ENCODE data around the gene DLEC1.
A peak's percentile ranks its signal among the peaks of the same experiment; 100 is the strongest.
"Not testable (repeated sequence)": the region's sequence is repeated elsewhere in the genome, so short reads cannot be mapped to it uniquely, and the experiment has no call there.

Gene DLEC1

GRCh38 chr3:38031022-38031994 is 7.7 kb upstream of the DLEC1 start:
- DNase-seq (ENCODE audit: low read depth, low spot score): no peak
- H3K4me3 ChIP-seq (ENCODE audit: low read length): no peak overlapping the region

- no peak overlapping the region for H3K4me3 ChIP-seq (ENCODE audit: low read length)
- DNase-seq (ENCODE audit: low read depth, low spot score): no peak
Measured at GRCh38 chr3:38032328-38032865, 6.6 kb upstream of the DLEC1 start.

GRCh38 chr3:38033586-38033985 is 5.4 kb upstream of the DLEC1 start:
- not testable (repeated sequence) for DNase-seq (ENCODE audit: low read depth, low spot score); H3K4me3 ChIP-seq (ENCODE audit: low read length)

GRCh38 chr3:38034335-38034734 is 4.7 kb upstream of the DLEC1 start:
- not testable (repeated sequence) for H3K4me3 ChIP-seq (ENCODE audit: low read length)

GRCh38 chr3:38036286-38036685 is 2.7 kb upstream of the DLEC1 start:
- H3K4me3 ChIP-seq (ENCODE audit: low read length): no peak overlapping the region
- no peak for DNase-seq (ENCODE audit: low read depth, low spot score)

More at GRCh38 chr3:38034335-38034734, 4.7 kb upstream of the DLEC1 start:
- DNase-seq (ENCODE audit: low read depth, low spot score): not testable (repeated sequence)

GRCh38 chr3:38036906-38037305 is 2.1 kb upstream of the DLEC1 start:
- DNase-seq (ENCODE audit: low read depth, low spot score): no peak
- H3K4me3 ChIP-seq (ENCODE audit: low read length): no peak overlapping the region

- peak overlapping the region; percentile 62 for H3K4me3 ChIP-seq (ENCODE audit: low read length)
- no peak for DNase-seq (ENCODE audit: low read depth, low spot score)
Measured at GRCh38 chr3:38038447-38038911, 529 bp upstream of the DLEC1 start.

GRCh38 chr3:38039899-38040261 is 872 bp downstream of the DLEC1 start:
- no peak for DNase-seq (ENCODE audit: low read depth, low spot score)
- H3K4me3 ChIP-seq (ENCODE audit: low read length): peak overlapping the region; percentile 62

GRCh38 chr3:38040401-38040800 is 1.4 kb downstream of the DLEC1 start:
- DNase-seq (ENCODE audit: low read depth, low spot score): no peak
- no peak overlapping the region for H3K4me3 ChIP-seq (ENCODE audit: low read length)

GRCh38 chr3:38043486-38043885 is 4.5 kb downstream of the DLEC1 start:
- no peak for DNase-seq (ENCODE audit: low read depth, low spot score)
- H3K4me3 ChIP-seq (ENCODE audit: low read length): no peak overlapping the region

- DNase-seq (ENCODE audit: low read depth, low spot score): no peak
- H3K4me3 ChIP-seq (ENCODE audit: low read length): no peak overlapping the region
Measured at GRCh38 chr3:38046027-38046426, 7.0 kb downstream of the DLEC1 start.

- H3K4me3 ChIP-seq (ENCODE audit: low read length): no peak overlapping the region
- no peak for DNase-seq (ENCODE audit: low read depth, low spot score)
Measured at GRCh38 chr3:38046821-38047220, 7.8 kb downstream of the DLEC1 start.

- no peak for DNase-seq (ENCODE audit: low read depth, low spot score)
- H3K4me3 ChIP-seq (ENCODE audit: low read length): no peak overlapping the region
Measured at GRCh38 chr3:38047896-38048295, 8.9 kb downstream of the DLEC1 start.

GRCh38 chr3:38049358-38050126 is 10.5 kb downstream of the DLEC1 start:
- no peak for DNase-seq (ENCODE audit: low read depth, low spot score)
- H3K4me3 ChIP-seq (ENCODE audit: low read length): no peak overlapping the region

GRCh38 chr3:38051131-38051530 is 12.1 kb downstream of the DLEC1 start:
- DNase-seq (ENCODE audit: low read depth, low spot score): no peak
- H3K4me3 ChIP-seq (ENCODE audit: low read length): no peak overlapping the region

- not testable (repeated sequence) for DNase-seq (ENCODE audit: low read depth, low spot score); H3K4me3 ChIP-seq (ENCODE audit: low read length)
Measured at GRCh38 chr3:38053286-38053685, 14.3 kb downstream of the DLEC1 start.

- DNase-seq (ENCODE audit: low read depth, low spot score); H3K4me3 ChIP-seq (ENCODE audit: low read length): not testable (repeated sequence)
Measured at GRCh38 chr3:38053813-38054498, 14.9 kb downstream of the DLEC1 start.

- no peak for DNase-seq (ENCODE audit: low read depth, low spot score)
- no peak overlapping the region for H3K4me3 ChIP-seq (ENCODE audit: low read length)
Measured at GRCh38 chr3:38054499-38055001, 15.5 kb downstream of the DLEC1 start.

GRCh38 chr3:38059148-38059547 is 20.1 kb downstream of the DLEC1 start:
- DNase-seq (ENCODE audit: low read depth, low spot score): no peak
- no peak overlapping the region for H3K4me3 ChIP-seq (ENCODE audit: low read length)
